HG03432 (cell line): Measurements from ENCODE around the gene BMPR1B.

Experiments used
- ATAC-seq: cut with Tn5 transposase; IDR thresholded peaks from one replicate; pipeline ENCODE4 v1.9.1; 2021; ENCODE audit warnings: mild to moderate bottlenecking, moderate library complexity; ENCODE audit not compliant: unreplicated experiment

BMPR1B gene

DNA sequence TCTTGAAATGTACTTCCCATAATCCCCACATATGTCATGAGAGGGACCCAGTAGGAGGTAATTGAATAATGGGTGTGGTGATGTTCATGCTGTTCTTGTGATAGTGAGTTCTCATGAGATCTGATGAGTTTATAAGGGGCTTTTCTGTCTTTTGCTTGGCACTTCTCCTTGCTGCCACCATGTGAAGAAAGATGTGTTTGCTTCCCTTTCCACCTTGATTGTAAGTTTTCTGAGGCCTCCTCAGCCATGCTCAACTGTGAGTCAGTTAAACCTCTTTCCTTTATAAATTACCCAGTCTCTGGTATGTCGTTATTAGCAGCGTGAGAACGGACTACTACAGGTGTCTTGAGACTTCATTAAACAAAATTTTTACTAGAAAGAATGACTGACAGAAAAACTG, 323.2 kb downstream of the BMPR1B start:
- ATAC-seq, result no peak

DNA sequence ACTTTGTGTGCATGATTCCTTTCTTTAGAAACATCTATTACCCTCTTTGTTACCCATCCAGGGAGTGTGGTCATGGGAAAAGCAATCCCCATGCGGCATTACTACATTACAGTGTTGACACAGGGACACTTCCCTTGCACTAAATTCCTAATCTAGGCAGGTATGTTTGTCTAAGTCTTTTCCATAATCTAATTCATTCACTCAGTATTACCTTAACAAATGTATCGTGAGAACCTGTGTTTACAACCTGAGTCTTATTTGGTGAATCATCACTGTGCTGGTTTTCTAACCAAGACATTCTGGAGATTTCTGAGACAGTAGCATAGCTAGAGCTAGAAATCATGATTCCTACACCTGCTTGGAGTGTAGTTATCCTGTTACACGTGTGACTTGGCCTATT, 326.8 kb downstream of the BMPR1B start:
- no peak for ATAC-seq

DNA sequence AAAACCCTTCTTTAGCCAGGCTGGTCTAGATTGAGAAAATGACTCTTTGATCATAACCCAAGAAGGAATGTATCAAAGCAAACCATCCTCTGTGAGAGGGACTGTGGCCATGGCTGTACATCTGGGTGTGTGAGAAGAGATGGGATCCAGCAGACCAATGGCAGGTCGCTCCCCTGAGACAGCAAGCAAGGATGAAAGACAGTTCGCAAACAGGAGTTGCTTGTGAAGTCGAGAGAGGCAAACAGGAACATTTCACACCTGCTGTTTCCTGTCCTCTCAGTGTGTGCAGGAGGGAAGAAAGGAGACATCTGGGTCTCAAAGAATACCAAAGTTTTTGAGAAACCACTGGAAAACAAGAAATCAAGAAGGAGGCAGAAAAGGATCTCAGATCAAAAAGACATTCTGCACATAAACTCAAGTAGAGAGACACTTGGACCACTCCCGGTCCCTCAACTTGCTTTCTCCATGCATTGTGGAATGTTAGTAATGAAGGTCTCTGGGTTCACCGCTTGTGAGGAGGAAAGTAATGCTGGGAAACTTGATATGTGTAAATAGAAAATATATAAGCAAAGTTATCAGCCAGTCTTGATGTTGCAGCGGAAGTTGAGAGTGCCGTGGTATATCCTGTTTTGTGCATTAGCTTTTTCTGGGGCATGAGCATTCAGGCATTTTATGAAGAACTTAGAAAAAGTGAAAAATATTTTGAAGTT, 327.5 kb downstream of the BMPR1B start:
- ATAC-seq, result no peak

GRCh38 chr4:95086551-95086950, 328.8 kb downstream of the BMPR1B start:
- ATAC-seq, result no peak

- ATAC-seq, result no peak
Measured at GRCh38 chr4:95087657-95088455, 330.1 kb downstream of the BMPR1B start.

DNA sequence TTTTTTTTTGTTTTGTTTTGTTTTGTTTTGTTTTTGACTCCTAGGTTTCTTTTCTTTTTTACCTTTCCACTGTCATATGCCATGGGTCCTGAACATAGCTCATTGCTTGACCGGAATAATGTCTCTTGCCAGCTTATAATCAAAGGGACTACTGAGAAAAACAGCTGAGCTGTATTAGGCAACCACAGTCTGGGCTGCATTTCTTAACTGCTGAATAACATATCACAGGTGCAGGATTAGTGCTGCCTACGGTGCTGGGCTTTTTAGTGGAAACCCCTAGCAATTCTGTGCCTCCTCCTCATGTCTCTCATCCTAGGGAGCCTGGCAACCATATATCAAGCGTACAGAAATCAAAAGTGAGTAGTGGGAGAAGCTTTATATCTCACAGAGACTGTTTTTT, 333.5 kb downstream of the BMPR1B start:
- ATAC-seq, result no peak

DNA sequence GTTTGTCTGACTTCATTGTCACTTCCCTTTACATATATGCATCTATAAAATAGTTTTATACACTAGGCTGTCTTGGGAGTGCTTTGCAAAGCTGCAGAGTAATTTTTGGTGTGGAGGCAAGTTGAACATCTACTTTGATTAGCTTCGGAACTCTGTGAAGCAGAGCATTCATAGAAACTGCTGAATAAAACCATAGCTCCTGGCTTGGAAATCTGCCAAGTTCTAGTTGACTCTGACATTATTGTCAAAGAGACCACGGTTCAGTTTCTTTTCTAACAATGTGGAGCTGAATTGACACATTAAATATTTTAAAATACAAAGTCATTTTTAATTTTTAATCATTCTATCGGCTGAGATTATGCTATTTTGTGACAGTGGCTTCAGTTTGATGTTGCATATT, 335.0 kb downstream of the BMPR1B start:
- no peak for ATAC-seq

GRCh38 chr4:95093460-95093859, 335.7 kb downstream of the BMPR1B start:
- ATAC-seq, result no peak

DNA sequence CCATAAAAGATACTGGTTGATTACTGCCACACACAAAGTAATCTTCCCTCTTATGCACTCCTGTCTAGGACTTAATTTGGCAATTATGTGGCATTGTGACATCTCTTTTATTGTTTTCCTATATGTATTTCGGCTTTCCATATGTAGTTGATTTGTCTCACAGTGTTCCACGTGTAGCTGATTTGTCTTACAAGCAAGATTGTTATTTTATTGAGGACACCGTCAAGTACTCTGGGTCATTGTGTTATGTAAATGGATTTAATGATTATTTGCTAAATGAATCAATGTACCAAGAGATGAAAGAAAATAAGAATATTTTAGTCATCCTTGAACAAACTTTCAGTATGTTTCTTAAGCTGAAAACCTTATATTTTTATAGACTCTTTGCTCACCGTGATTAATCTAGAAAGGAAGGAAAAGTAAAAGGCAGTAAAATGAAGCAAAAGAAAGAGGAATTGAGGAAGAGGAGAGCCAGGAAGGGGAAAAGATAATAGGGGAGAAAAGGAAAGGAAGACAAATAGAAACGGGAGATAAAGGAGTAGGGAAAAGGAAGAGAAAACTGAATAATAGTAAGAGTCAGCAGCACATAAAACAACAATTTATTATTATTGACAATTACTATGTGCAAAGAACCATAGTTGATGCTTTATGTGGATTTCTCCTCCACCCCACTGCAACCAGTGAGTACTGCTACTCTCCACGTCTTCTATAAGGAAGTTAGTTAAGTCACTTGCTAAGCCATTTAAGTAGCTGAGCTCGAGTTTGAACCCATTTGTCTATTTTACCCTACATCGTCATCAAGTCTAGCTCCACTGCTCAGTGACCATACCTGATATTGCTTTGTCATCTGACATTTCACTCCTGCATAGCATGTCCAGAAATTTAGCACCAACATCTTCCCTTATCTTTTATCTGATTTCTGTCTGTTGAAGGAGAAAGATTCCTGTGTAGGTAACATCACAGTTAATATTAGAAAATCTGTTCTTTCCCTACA, 336.5 kb downstream of the BMPR1B start:
- no peak for ATAC-seq

- ATAC-seq, result no peak
Measured at GRCh38 chr4:95095348-95095974, 337.7 kb downstream of the BMPR1B start.

DNA sequence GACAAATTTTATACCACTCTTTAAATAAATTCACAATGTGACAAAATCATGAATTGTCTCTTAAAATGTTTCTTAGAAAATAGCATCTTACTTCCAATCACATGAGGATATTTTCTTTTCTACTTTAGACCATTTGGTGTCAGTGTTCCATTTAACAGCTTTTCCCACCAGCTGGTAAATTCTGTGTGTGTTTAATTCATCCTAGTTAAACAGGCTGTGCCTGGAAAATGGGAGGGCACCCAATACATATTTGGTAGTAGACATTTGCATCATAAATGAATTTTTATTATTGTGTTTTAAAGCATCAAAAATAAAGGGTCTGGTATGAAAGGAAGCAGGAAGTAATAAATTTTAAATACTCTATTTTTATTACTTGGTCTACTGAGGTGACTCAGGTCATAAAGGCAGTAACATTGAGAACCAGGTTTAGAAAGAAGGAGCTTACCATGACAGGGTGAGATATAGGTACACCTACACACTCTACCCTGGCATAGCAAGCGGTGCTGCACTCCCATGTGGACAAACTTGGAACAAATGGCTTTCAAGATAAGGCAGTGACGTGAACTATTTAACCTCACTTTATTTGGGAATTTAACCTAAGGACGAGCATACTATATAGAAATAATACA, 344.5 kb downstream of the BMPR1B start:
- no peak for ATAC-seq

GRCh38 chr4:95105112-95105511, 347.4 kb downstream of the BMPR1B start:
- ATAC-seq, result no peak

DNA sequence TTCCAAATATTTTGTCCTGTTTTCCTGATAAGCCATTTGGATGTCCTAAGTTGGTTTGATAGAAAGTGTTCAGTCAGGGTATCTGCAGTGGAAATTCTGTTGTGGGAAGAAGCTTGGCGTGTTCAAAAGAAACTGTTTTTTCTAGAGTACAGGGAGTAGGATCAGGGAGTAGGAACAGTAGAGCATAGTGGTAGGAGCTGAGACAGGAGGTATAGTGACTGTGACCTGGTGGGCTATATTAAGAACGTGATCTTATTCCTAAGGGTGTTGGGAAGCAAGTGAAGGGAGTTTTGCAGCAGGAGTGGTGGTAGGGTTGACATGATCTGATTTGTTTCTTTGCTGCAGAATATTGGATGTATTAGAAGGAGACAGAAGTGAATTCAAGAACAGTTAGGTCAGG, 348.2 kb downstream of the BMPR1B start:
- ATAC-seq, result no peak

GRCh38 chr4:95106408-95106928, 348.7 kb downstream of the BMPR1B start:
- no peak for ATAC-seq

DNA sequence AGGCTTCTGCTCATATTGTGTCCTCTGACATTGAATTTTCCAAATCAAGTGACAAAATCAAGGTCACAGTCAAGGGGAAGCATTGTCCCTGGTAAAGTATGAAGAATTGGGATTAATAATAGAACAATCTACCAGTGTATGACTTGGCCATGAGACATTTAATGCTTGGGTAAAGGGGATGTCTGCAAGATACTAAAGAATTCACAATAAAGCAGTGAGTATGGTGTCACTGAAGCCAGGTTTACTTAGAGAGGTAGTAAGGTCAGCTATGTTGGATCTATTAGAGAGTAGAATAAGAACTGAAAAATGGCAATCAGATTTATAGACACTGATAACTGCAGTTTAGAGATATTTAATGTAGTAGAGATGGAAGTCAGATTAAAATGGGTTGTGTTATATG, 349.2 kb downstream of the BMPR1B start:
- no peak for ATAC-seq

- no peak for ATAC-seq
Measured at GRCh38 chr4:95107635-95108034, 349.9 kb downstream of the BMPR1B start.

DNA sequence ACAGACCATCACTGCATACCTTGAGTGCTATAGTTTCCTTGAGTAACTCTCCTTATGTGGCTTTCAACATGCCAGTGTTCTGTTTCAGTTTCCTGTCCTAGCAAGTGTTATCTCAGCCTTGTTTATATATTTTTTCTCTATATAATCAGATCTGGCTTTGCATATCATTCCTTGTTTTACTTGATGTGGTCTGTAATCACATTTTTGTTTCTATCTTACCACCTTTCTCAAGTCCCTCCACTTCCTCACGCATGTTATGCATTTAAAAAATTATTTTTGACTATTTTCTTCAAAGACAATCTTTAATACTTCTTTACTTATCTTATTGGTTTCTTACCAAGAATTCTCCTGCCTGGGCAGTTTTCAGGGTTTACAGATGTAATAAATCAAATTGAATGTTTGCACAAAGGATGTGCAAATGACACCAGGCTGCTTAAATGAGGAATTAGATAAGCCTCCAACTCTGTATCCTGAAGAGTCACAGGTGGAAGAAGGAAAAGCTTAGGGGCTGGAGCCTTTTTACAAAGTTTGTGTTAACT, 351.2 kb downstream of the BMPR1B start:
- ATAC-seq, result no peak

DNA sequence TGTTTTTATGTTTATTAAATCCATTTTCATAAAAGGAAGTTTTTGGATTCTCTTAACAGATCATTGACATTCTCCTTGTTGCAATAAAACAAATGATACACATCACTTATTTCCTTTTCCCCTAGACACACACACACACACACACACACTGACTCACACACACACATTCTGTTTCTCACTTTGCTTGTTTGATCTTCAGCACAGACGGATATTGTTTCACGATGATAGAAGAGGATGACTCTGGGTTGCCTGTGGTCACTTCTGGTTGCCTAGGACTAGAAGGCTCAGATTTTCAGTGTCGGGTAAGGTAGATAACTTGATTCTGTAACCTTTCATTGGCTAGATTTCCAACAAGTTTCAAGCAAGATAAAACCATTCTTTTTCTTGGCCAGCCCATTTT, 356.8 kb downstream of the BMPR1B start:
- no peak for ATAC-seq

DNA sequence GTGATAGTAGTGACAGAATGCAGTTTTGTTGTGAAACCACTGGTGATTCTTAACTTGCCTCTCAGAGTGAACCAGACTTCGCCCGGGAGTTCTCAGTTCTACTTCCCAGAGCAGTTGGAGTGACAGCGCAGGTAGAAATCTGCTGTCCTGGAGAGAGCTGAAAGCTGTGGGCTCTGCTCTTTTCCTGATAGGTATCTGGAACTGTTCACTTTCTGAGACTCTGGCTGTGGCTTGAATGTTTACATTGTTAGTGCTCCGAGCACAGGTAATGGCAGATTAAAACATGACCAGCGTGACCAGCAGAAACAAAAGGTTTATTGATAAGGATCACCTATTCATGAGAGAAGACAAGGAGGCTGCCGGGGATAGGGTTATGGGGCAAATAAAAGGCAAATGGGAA, 360.7 kb downstream of the BMPR1B start:
- no peak for ATAC-seq

- no peak for ATAC-seq
Measured at GRCh38 chr4:95120456-95120855, 362.7 kb downstream of the BMPR1B start.
